ENCODE measurements around the gene KIF16B.

DNA sequence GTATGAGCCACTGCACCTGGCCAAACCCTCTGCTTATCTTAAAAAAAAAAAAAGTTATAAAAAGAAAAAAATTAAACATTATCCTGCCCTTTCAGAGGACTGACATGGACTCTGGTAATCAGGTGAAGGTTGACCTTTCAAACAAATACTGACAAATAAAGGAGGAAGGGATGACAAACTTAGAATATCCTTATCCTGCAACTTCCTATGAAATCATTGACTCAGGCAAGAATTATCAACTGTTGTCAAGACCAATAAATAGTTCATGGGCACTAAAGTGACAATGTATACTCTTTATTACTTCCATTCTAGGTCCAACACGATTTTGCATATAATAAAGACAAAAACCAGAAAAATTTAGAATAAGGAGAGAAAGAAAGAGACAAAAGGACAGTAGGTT is 117.9 kb downstream of the KIF16B start:
- TF ChIP-seq POLR2A (IDR thresholded peaks at IDR 0.05; ENCODE audit: low read depth, low read length) (no peak), POLR2AphosphoS5 (IDR thresholded peaks at IDR 0.05; ENCODE audit: insufficient read depth, low read depth, low read length) (no peak), FOS (IDR thresholded peaks at IDR 0.05; ENCODE audit: borderline replicate concordance, insufficient read depth, low read length) (no peak), MYC (IDR thresholded peaks at IDR 0.05; ENCODE audit: low read depth, low read length) (no peak), EZH2 (IDR thresholded peaks at IDR 0.05; ENCODE audit: borderline replicate concordance, low read depth, low read length, severe bottlenecking) (no peak)
- TF ChIP-seq, protein P1, sequence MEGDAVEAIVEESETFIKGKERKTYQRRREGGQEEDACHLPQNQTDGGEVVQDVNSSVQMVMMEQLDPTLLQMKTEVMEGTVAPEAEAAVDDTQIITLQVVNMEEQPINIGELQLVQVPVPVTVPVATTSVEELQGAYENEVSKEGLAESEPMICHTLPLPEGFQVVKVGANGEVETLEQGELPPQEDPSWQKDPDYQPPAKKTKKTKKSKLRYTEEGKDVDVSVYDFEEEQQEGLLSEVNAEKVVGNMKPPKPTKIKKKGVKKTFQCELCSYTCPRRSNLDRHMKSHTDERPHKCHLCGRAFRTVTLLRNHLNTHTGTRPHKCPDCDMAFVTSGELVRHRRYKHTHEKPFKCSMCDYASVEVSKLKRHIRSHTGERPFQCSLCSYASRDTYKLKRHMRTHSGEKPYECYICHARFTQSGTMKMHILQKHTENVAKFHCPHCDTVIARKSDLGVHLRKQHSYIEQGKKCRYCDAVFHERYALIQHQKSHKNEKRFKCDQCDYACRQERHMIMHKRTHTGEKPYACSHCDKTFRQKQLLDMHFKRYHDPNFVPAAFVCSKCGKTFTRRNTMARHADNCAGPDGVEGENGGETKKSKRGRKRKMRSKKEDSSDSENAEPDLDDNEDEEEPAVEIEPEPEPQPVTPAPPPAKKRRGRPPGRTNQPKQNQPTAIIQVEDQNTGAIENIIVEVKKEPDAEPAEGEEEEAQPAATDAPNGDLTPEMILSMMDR (IDR thresholded peaks at IDR 0.05; ENCODE audit: extremely low read depth in 1 of 2, insufficient read depth in 1 of 2, low read depth in 1 of 2, low read length in 2 of 2): no peak
- TF ChIP-seq, protein P2, sequence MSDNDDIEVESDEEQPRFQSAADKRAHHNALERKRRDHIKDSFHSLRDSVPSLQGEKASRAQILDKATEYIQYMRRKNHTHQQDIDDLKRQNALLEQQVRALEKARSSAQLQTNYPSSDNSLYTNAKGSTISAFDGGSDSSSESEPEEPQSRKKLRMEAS (IDR thresholded peaks at IDR 0.05; ENCODE audit: insufficient read depth, insufficient read length): no peak
